ENCODE data around the gene ARL8A. TPM values are rescaled to one million over a fixed set of nuclear protein-coding genes. Genes with fewer than 3 reads are reported as not detected.
"Not testable (repeated sequence)": the region's sequence is repeated elsewhere in the genome, so short reads cannot be mapped to it uniquely, and the experiment has no call there.

ARL8A gene
- total RNA-seq, 2 experiments from 2014 or later = 39.7 to 42.0 TPM

- no peak overlapping the region for H3K4me3 Mint-ChIP-seq
- ChIA-PET POLR2A (no interaction called here), CTCF (interaction anchor here (0.7 to 5.3 kb wide), 8 partner anchors 11 to 129 kb away, joined by 3 to 40 read pairs (median 4); partner anchors contain the start of gene PTPN7)
- ATAC-seq = no peak
- no peaks in the 10 kb centered on the region for H3K36me3 Mint-ChIP-seq (ENCODE audit: low read depth)
- peaks cover 25% of the 10 kb centered on the region for H3K4me1 Mint-ChIP-seq (ENCODE audit: low read depth)
- no peak overlapping the region for H3K27ac Mint-ChIP-seq
- no peak for DNase-seq
- no peaks in the 10 kb centered on the region for H3K9me3 Mint-ChIP-seq (ENCODE audit: insufficient read depth)
- H3K27me3 Mint-ChIP-seq (ENCODE audit: low read depth) = no peaks in the 10 kb centered on the region
Observed at GRCh38 chr1:202186327-202186726, 41.8 kb upstream of the ARL8A start.

GRCh38 chr1:202184750-202185460 is 40.4 kb upstream of the ARL8A start:
- H3K9me3 Mint-ChIP-seq (ENCODE audit: insufficient read depth) = no peaks in the 10 kb centered on the region
- no peak overlapping the region for H3K4me3 Mint-ChIP-seq
- CTCF ChIA-PET = interaction anchor here (0.6 to 3.7 kb wide), 22 partner anchors 8 to 535 kb away, joined by 3 to 29 read pairs (median 3); partner anchors contain the start of genes LGR6 and PTPN7
- H3K27me3 Mint-ChIP-seq (ENCODE audit: low read depth) = no peaks in the 10 kb centered on the region
- POLR2A ChIA-PET = interaction anchor here (1.0 kb wide), 1 partner anchor 14 kb away, joined by 3 read pairs; no protein-coding TSS in a partner anchor
- DNase-seq (peak; percentile 73), ATAC-seq (peak; percentile 66)
- peaks cover 25% of the 10 kb centered on the region for H3K4me1 Mint-ChIP-seq (ENCODE audit: low read depth)
- H3K27ac Mint-ChIP-seq = no peak overlapping the region
- H3K36me3 Mint-ChIP-seq (ENCODE audit: low read depth) = no peaks in the 10 kb centered on the region

GRCh38 chr1:202182040-202182877 is 37.7 kb upstream of the ARL8A start:
- ChIA-PET CTCF (interaction anchor here (1.0 to 4.4 kb wide), 4 partner anchors 8 to 27 kb away, joined by 4 to 29 read pairs (median 24); partner anchors contain the start of genes LGR6 and PTPN7), POLR2A (no interaction called here)
- H3K4me1 Mint-ChIP-seq (ENCODE audit: low read depth) = peaks cover 19% of the 10 kb centered on the region
- ATAC-seq (no peak), DNase-seq (no peak)
- H3K9me3 Mint-ChIP-seq (ENCODE audit: insufficient read depth) = no peaks in the 10 kb centered on the region
- no peaks in the 10 kb centered on the region for H3K36me3 Mint-ChIP-seq (ENCODE audit: low read depth)
- H3K27me3 Mint-ChIP-seq (ENCODE audit: low read depth) = no peaks in the 10 kb centered on the region
- peak overlapping the region; percentile 47 for H3K27ac Mint-ChIP-seq
- no peak overlapping the region for H3K4me3 Mint-ChIP-seq

- ChIA-PET CTCF (interaction anchor here (1.0 to 4.4 kb wide), 5 partner anchors 8 to 134 kb away, joined by 3 to 28 read pairs (median 10); partner anchors contain the start of genes LGR6 and PTPN7), POLR2A (interaction anchor here (1.4 kb wide), 1 partner anchor 27 kb away, joined by 3 read pairs; no protein-coding TSS in a partner anchor)
- Mint-ChIP-seq H3K9me3 (ENCODE audit: insufficient read depth) (no peaks in the 10 kb centered on the region), H3K27me3 (ENCODE audit: low read depth) (no peaks in the 10 kb centered on the region), H3K4me3 (no peak overlapping the region), H3K27ac (no peak overlapping the region), H3K36me3 (ENCODE audit: low read depth) (no peaks in the 10 kb centered on the region), H3K4me1 (ENCODE audit: low read depth) (peaks cover 19% of the 10 kb centered on the region)
- DNase-seq = no peak
- no peak for ATAC-seq
Observed at GRCh38 chr1:202181586-202181985, 37.0 kb upstream of the ARL8A start.

GRCh38 chr1:202180751-202181139 is 36.2 kb upstream of the ARL8A start:
- not testable (repeated sequence) for H3K9me3 Mint-ChIP-seq (ENCODE audit: insufficient read depth); ATAC-seq; DNase-seq; H3K27ac Mint-ChIP-seq; H3K27me3 Mint-ChIP-seq (ENCODE audit: low read depth); H3K4me3 Mint-ChIP-seq; H3K36me3 Mint-ChIP-seq (ENCODE audit: low read depth)
- CTCF ChIA-PET = interaction anchor here (0.9 to 4.4 kb wide), 6 partner anchors 9 to 135 kb away, joined by 3 to 28 read pairs (median 7); partner anchors contain the start of genes LGR6 and PTPN7
- POLR2A ChIA-PET = interaction anchor here (1.2 to 1.4 kb wide), 2 partner anchors 20 to 26 kb away, joined by 3 to 4 read pairs; partner anchors contain the start of gene PTPN7
- peaks cover 19% of the 10 kb centered on the region for H3K4me1 Mint-ChIP-seq (ENCODE audit: low read depth)

- ATAC-seq = no peak
- H3K27ac Mint-ChIP-seq = no peak overlapping the region
- POLR2A ChIA-PET = interaction anchor here (1.2 to 1.4 kb wide), 2 partner anchors 20 to 25 kb away, joined by 3 to 4 read pairs; partner anchors contain the start of gene PTPN7
Observed at GRCh38 chr1:202179828-202180750, 35.6 kb upstream of the ARL8A start.

GRCh38 chr1:202176949-202177927 is 32.7 kb upstream of the ARL8A start:
- DNase-seq (no peak), ATAC-seq (no peak)
- H3K27ac Mint-ChIP-seq = no peak overlapping the region
- POLR2A ChIA-PET = interaction anchor here (0.6 kb wide), 1 partner anchor 278 kb away, joined by 4 read pairs; no protein-coding TSS in a partner anchor
- H3K27me3 Mint-ChIP-seq (ENCODE audit: low read depth) = no peaks in the 10 kb centered on the region
- H3K4me3 Mint-ChIP-seq = no peak overlapping the region
- CTCF ChIA-PET = interaction anchor here (2.1 kb wide), 1 partner anchor 16 kb away, joined by 8 read pairs; the partner anchor contains the start of gene LGR6
- H3K4me1 Mint-ChIP-seq (ENCODE audit: low read depth) = no peaks in the 10 kb centered on the region
- no peaks in the 10 kb centered on the region for H3K36me3 Mint-ChIP-seq (ENCODE audit: low read depth)
- H3K9me3 Mint-ChIP-seq (ENCODE audit: insufficient read depth) = no peaks in the 10 kb centered on the region

More at GRCh38 chr1:202179828-202180750, 35.6 kb upstream of the ARL8A start:
- Mint-ChIP-seq H3K36me3 (ENCODE audit: low read depth) (no peaks in the 10 kb centered on the region), H3K27me3 (ENCODE audit: low read depth) (no peaks in the 10 kb centered on the region), H3K4me1 (ENCODE audit: low read depth) (peaks cover 19% of the 10 kb centered on the region), H3K9me3 (ENCODE audit: insufficient read depth) (no peaks in the 10 kb centered on the region), H3K4me3 (no peak overlapping the region)
- no peak for DNase-seq
- CTCF ChIA-PET = interaction anchor here (0.9 to 4.4 kb wide), 8 partner anchors 9 to 136 kb away, joined by 3 to 28 read pairs (median 6); partner anchors contain the start of genes LGR6 and PTPN7

GRCh38 chr1:202173993-202174392 is 29.5 kb upstream of the ARL8A start:
- no peaks in the 10 kb centered on the region for H3K9me3 Mint-ChIP-seq (ENCODE audit: insufficient read depth)
- no peak overlapping the region for H3K4me3 Mint-ChIP-seq
- H3K27me3 Mint-ChIP-seq (ENCODE audit: low read depth) = no peaks in the 10 kb centered on the region
- ChIA-PET POLR2A (interaction anchor here (2.4 kb wide), 1 partner anchor 13 kb away, joined by 9 read pairs; the partner anchor contains the start of gene PTPN7), CTCF (interaction anchor here (1.1 to 2.2 kb wide), 10 partner anchors 9 to 19 kb away, joined by 3 to 7 read pairs (median 6); partner anchors contain the start of genes LGR6 and PTPN7)
- H3K27ac Mint-ChIP-seq = no peak overlapping the region
- H3K4me1 Mint-ChIP-seq (ENCODE audit: low read depth) = peaks cover 8% of the 10 kb centered on the region
- DNase-seq (no peak), ATAC-seq (no peak)
- H3K36me3 Mint-ChIP-seq (ENCODE audit: low read depth) = no peaks in the 10 kb centered on the region

GRCh38 chr1:202172015-202172355 is 27.4 kb upstream of the ARL8A start:
- DNase-seq (peak; percentile 41), ATAC-seq (peak; percentile 54)
- peaks cover 12% of the 10 kb centered on the region for H3K4me1 Mint-ChIP-seq (ENCODE audit: low read depth)
- no peaks in the 10 kb centered on the region for H3K9me3 Mint-ChIP-seq (ENCODE audit: insufficient read depth)
- POLR2A ChIA-PET = interaction anchor here (2.6 kb wide), 1 partner anchor 11 kb away, joined by 15 read pairs; the partner anchor contains the start of gene PTPN7
- CTCF ChIA-PET = interaction anchor here (0.8 to 2.9 kb wide), 3 partner anchors 11 to 21 kb away, joined by 3 to 30 read pairs (median 20); partner anchors contain the start of gene PTPN7
- no peaks in the 10 kb centered on the region for H3K36me3 Mint-ChIP-seq (ENCODE audit: low read depth)
- H3K27me3 Mint-ChIP-seq (ENCODE audit: low read depth) = no peaks in the 10 kb centered on the region
- H3K27ac Mint-ChIP-seq = no peak overlapping the region
- no peak overlapping the region for H3K4me3 Mint-ChIP-seq

Measured in activated CD8-positive, alpha-beta T cell treated with anti-CD3 and anti-CD28 coated beads, Interleukin-2, amount 10 ng/mL, durations not matched to agents 7 days and 5 days (primary cell).